Breast epithelium (tissue), 4 donors: Measurements from ENCODE around the gene RPS17. TPM values are rescaled to one million over a fixed set of nuclear protein-coding genes. Genes with fewer than 3 reads are reported as not detected.

ENCODE experiments used
- DNase-seq, 2 donors: peaks; one replicate each; pipeline ENCODE4 v3.0.0-alpha.2; 2019; ENCODE audit warnings: low spot score in 2 of 2
- H3K27ac ChIP-seq, 2 donors: fragments of 200-600 bp; sonication (generic) in 1 of 2; one replicate each; pipeline ENCODE4 v1.5.1; 2016 to 2019; ENCODE audit warnings: mild to moderate bottlenecking in 1 of 2
- H3K27me3 ChIP-seq, 2 donors: fragments of 200-600 bp; sonication (generic) in 1 of 2; one replicate each; pipeline versions ENCODE4 v1.5.1 to v1.6.0; 2017 to 2019; ENCODE audit warnings: control low read depth in 1 of 2, mild to moderate bottlenecking in 1 of 2
- H3K36me3 ChIP-seq: fragments of 200-600 bp; one replicate; pipeline ENCODE4 v1.5.1; 2019
- H3K4me1 ChIP-seq, 2 donors: fragments of 200-600 bp; sonication (generic); one replicate each; pipeline ENCODE4 v1.5.1; 2016 to 2019; ENCODE audit warnings: control low read depth in 1 of 2
- H3K4me3 ChIP-seq, 3 donors: fragments of 200-600 bp; sonication (generic); 1 replicate in 2 of 3; 2 replicates in 1 of 3; pipeline ENCODE4 v1.5.1; 2016 to 2019; ENCODE audit warnings: mild to moderate bottlenecking in 3 of 3, moderate library complexity in 2 of 3
- H3K9me3 ChIP-seq, 2 donors: fragments of 200-600 bp; sonication (generic) in 1 of 2; one replicate each; pipeline ENCODE4 v1.5.1; 2016 to 2019; ENCODE audit warnings: control low read depth in 1 of 2
- POLR2A ChIP-seq: fragments of 450-650 bp; IDR thresholded peaks from one replicate; pipeline ENCODE4 v1.6.1; 2016; ENCODE audit warnings: antibody characterized with exemption, mild to moderate bottlenecking, moderate library complexity
- POLR2AphosphoS5 ChIP-seq, 3 donors: sonication (generic); formaldehyde crosslinking; IDR thresholded peaks; one replicate each; pipeline ENCODE4 v1.6.1; 2017; ENCODE audit warnings: antibody characterized with exemption in 3 of 3
- intact Hi-C: fragments of 100-400 bp; cut with DNase I; formaldehyde crosslinking; loops from one replicate; pipeline ENCODE4 v1.15.1; 2023; ENCODE audit warnings: low total_unique reads
- total RNA-seq, 3 donors: library from RNA; depleted of rRNA; stranded (reverse); fragments of >200 nt; gene quantifications; one replicate each; pipeline ENCODE4 v1.1.0, GENCODE V29; 2016
- TF ChIP-seq, protein P1 (sequence below), 3 donors: fragments of 450-650 bp; IDR thresholded peaks; one replicate each; pipeline ENCODE4 v1.5.1; 2016 to 2017; ENCODE audit warnings: antibody characterized with exemption in 3 of 3, mild to moderate bottlenecking in 3 of 3, moderate library complexity in 3 of 3

RPS17 gene
- total RNA-seq, 3 donors from 2014 or later: 2,556 to 3,448 (median 2,909) TPM

DNA sequence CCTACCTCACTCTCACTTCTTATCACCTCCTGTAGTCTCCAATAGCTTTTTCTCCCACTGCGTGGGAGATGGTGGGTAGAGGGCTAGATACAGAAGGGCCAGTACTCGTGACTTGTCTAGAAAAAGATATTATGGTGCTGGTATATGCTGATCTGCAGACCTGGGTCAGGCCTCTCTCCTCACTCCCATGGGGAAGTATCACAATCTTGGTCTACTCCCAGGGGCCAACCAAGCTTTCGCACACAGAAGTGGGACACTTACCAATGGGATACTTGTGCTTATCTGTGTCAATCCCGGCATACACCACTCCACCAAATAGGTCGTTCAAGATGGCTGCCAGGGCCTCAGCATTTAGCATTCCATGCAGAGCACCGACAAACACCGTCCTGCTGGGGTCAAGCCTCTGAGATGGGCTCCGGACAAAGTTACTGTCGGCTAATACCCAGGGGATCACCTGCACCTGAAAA is 9.0 kb upstream of the RPS17 start:
- H3K9me3 ChIP-seq: no peaks in the 10 kb centered on the region
- no peak overlapping the region for H3K27ac ChIP-seq
- TF ChIP-seq, protein P1, sequence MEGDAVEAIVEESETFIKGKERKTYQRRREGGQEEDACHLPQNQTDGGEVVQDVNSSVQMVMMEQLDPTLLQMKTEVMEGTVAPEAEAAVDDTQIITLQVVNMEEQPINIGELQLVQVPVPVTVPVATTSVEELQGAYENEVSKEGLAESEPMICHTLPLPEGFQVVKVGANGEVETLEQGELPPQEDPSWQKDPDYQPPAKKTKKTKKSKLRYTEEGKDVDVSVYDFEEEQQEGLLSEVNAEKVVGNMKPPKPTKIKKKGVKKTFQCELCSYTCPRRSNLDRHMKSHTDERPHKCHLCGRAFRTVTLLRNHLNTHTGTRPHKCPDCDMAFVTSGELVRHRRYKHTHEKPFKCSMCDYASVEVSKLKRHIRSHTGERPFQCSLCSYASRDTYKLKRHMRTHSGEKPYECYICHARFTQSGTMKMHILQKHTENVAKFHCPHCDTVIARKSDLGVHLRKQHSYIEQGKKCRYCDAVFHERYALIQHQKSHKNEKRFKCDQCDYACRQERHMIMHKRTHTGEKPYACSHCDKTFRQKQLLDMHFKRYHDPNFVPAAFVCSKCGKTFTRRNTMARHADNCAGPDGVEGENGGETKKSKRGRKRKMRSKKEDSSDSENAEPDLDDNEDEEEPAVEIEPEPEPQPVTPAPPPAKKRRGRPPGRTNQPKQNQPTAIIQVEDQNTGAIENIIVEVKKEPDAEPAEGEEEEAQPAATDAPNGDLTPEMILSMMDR (IDR thresholded peaks at IDR 0.05): no peak
- no peak for TF ChIP-seq POLR2AphosphoS5 (IDR thresholded peaks at IDR 0.05)
- no peak for TF ChIP-seq POLR2A
- H3K36me3 ChIP-seq: no peaks in the 10 kb centered on the region
- H3K27me3 ChIP-seq: no peaks in the 10 kb centered on the region
- intact Hi-C loops: no loop called here
- H3K4me1 ChIP-seq: peaks cover 0 to 10% of the 10 kb centered on the region in 2 donors
- DNase-seq: no peak
- H3K4me3 ChIP-seq: no peak overlapping the region

DNA sequence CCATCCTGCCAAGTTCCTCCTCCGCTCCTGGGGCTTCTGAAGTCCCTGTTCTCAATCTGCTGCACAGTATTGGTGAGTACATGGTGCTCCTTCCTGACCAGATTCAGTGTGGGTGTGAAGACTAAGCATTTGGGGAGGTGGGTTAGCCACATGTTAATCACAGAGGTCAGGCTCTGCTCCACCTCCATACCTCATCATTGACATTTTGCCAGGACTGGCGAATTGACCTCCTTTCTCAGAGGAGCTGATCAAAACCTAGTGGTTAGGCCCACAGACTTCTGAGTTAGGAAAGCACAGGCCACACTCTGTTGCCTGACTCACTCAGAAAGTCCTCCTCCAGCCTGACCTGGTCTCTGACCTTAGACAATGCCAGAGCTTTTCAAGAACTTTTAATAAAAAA is 8.4 kb upstream of the RPS17 start:
- Histone ChIP-seq H3K4me3 (no peak overlapping the region), H3K27ac (no peak overlapping the region), H3K9me3 (no peaks in the 10 kb centered on the region), H3K36me3 (no peaks in the 10 kb centered on the region), H3K4me1 (peaks cover 0 to 10% of the 10 kb centered on the region in 2 donors), H3K27me3 (no peaks in the 10 kb centered on the region)
- no peak for DNase-seq
- intact Hi-C loops: no loop called here
- TF ChIP-seq POLR2A (no peak), POLR2AphosphoS5 (IDR thresholded peaks at IDR 0.05) (no peak)
- TF ChIP-seq, protein P1 (IDR thresholded peaks at IDR 0.05): no peak

DNA sequence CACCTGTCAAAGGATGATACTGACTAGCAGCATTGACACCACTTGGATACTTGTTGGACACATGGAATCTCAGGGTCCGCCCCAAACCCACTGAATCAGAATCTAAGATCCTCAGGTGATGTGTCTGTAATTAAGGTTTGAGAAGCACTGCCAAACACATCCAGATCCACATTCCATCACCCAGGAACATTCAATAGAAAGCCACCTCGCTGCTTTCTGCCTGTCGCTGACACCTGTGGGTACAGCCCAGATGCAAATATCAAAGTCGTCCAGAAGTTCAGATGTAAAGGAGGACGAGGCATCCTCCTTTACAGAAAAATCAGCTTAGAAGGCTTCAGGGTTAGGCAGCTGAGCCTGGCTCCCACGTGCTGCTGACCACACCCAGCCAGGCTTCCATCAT is 5.2 kb upstream of the RPS17 start:
- intact Hi-C loops: no loop called here
- Histone ChIP-seq H3K4me1 (peaks cover 0 to 6% of the 10 kb centered on the region in 2 donors), H3K36me3 (no peaks in the 10 kb centered on the region), H3K4me3 (no peak overlapping the region), H3K9me3 (no peaks in the 10 kb centered on the region), H3K27me3 (no peaks in the 10 kb centered on the region), H3K27ac (no peak overlapping the region)
- TF ChIP-seq POLR2A: no peak
- no peak for TF ChIP-seq POLR2AphosphoS5 (IDR thresholded peaks at IDR 0.05)
- TF ChIP-seq, protein P1 (IDR thresholded peaks at IDR 0.05): no peak
- no peak for DNase-seq

DNA sequence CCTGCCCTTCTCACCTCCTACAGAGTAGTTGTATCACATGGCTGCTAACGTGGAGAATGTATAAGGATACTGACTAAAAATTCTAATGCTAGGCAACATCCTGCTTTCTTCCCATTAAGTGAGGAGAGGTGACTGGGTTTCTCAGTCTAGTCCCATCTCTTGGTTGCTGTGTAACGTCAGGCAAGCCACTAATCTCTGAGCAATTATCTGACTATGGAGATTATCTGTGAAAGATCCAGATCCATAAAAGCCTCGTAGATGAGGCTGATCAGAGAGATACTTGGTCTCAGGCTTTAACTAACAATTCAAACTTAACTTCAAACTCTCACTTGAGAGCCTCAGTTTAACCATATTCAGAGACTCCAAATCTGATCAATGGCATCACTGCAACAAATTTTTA is 4.7 kb upstream of the RPS17 start:
- TF ChIP-seq POLR2A (no peak), POLR2AphosphoS5 (IDR thresholded peaks at IDR 0.05) (no peak)
- TF ChIP-seq, protein P1 (IDR thresholded peaks at IDR 0.05): no peak
- H3K27me3 ChIP-seq: no peaks in the 10 kb centered on the region
- peaks cover 0 to 6% of the 10 kb centered on the region in 2 donors for H3K4me1 ChIP-seq
- intact Hi-C loops: no loop called here
- no peaks in the 10 kb centered on the region for H3K9me3 ChIP-seq
- no peak for DNase-seq
- H3K36me3 ChIP-seq: no peaks in the 10 kb centered on the region
- no peak overlapping the region for H3K27ac ChIP-seq
- H3K4me3 ChIP-seq: no peak overlapping the region

DNA sequence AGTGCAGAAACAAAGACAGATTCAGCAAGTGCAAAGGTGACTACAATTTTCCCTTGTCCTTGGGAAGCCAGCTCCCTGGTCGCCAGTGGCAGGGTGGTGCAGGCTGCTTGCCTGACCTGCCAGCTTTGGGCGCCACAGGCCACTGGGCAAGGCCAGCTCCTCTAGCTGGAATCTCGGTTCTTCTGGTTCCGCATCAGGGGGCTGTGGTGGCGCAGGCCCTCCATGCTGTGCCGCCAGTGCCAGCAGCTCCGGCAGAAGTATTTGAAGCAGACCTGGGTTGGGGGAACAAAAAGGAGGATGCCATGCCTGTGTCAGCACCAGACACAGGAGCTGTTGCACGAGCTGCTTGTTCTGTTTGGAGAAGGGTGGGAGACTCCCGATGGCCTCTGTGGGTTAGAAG is 4.2 kb upstream of the RPS17 start:
- Histone ChIP-seq H3K36me3 (no peaks in the 10 kb centered on the region), H3K4me1 (peaks cover 0 to 6% of the 10 kb centered on the region in 2 donors), H3K9me3 (no peaks in the 10 kb centered on the region), H3K27ac (no peak overlapping the region), H3K4me3 (no peak overlapping the region), H3K27me3 (no peaks in the 10 kb centered on the region)
- intact Hi-C loops: no loop called here
- no peak for DNase-seq
- TF ChIP-seq POLR2A (no peak), POLR2AphosphoS5 (IDR thresholded peaks at IDR 0.05) (no peak)
- TF ChIP-seq, protein P1 (IDR thresholded peaks at IDR 0.05): no peak
